H1 (cell line): ENCODE data around the gene CAPN8. TPM values are rescaled to one million over a fixed set of nuclear protein-coding genes. Genes with fewer than 3 reads are reported as not detected.
A peak's percentile ranks its signal among the peaks of the same experiment; 100 is the strongest.

ENCODE experiments used
- CTCF ChIA-PET: fragments of 300-600 bp; sonication (Branson Sonifier 250); formaldehyde crosslinking; loops from one replicate; lab custom pipeline; 2021; ENCODE audit not compliant: partially characterized antibody; lab: Charles Lee
- POLR2A ChIA-PET: fragments of 300-600 bp; sonication (Branson Sonifier 250); formaldehyde crosslinking; loops from one replicate; lab custom pipeline; 2021; ENCODE audit warnings: inconsistent platforms; ENCODE audit not compliant: partially characterized antibody; lab: Charles Lee
- DNase-seq, 2 experiments: peaks; one replicate each; pipeline versions ENCODE4 v3.0.0 to v3.0.0-alpha.2; 2010 to 2022; ENCODE audit warnings: low spot score in 2 of 2, low read depth in 1 of 2, mixed read lengths in 1 of 2
- FAIRE-seq: peaks from 2 replicates; lab custom pipeline; 2011; peaks lifted over from hg19 to GRCh38; lab: Jason Lieb, UNC
- H2AFZ ChIP-seq: 2 replicates; pipeline ENCODE4 v1.8.1; 2012; ENCODE audit warnings: low read length, inconsistent platforms
- H2AK5ac ChIP-seq: 2 replicates; pipeline ENCODE4 v1.6.1; 2013; ENCODE audit warnings: low read depth, low read length
- H2BK120ac ChIP-seq: replicated peaks from 2 replicates; pipeline ENCODE3; 2013; ENCODE audit warnings: low read depth, low read length, inconsistent platforms
- H2BK12ac ChIP-seq: 2 replicates; pipeline ENCODE4 v1.6.1; 2013; ENCODE audit warnings: low read depth, low read length
- H2BK15ac ChIP-seq: 2 replicates; pipeline ENCODE4 v1.6.1; 2013; ENCODE audit warnings: low read length
- H2BK20ac ChIP-seq: 2 replicates; pipeline ENCODE4 v1.6.1; 2013; ENCODE audit warnings: low read length
- H2BK5ac ChIP-seq: 2 replicates; pipeline ENCODE4 v1.6.1; 2013; ENCODE audit warnings: low read depth, low read length
- H3K14ac ChIP-seq: 2 replicates; pipeline ENCODE4 v1.6.1; 2013; ENCODE audit warnings: inconsistent platforms; ENCODE audit not compliant: insufficient read length
- H3K18ac ChIP-seq: 2 replicates; pipeline ENCODE4 v1.6.1; 2013; ENCODE audit warnings: low read length; ENCODE audit errors: extremely low read depth
- H3K23ac ChIP-seq: 2 replicates; pipeline ENCODE4 v1.6.1; 2013; ENCODE audit warnings: inconsistent platforms; ENCODE audit not compliant: insufficient read length
- H3K23me2 ChIP-seq: 2 replicates; pipeline ENCODE4 v1.6.1; 2013; ENCODE audit warnings: low read depth, low read length
- H3K27ac ChIP-seq: 2 replicates; pipeline ENCODE4 v1.6.1; 2011; ENCODE audit warnings: low read depth, low read length, inconsistent platforms
- H3K27me3 ChIP-seq, 4 experiments: replicated peaks in 1 of 4; 1 replicate in 1 of 4; 2 replicates in 3 of 4; pipeline versions ENCODE4 v1.6.1 to v1.8.1; 2011 to 2013; ENCODE audit warnings: low read length in 3 of 4, mild to moderate bottlenecking in 3 of 4, inconsistent platforms in 2 of 4, mixed read lengths in 2 of 4, moderate library complexity in 1 of 4; ENCODE audit not compliant: control insufficient read depth in 3 of 4, insufficient read depth in 3 of 4; ENCODE audit errors: extremely low read depth in 1 of 4
- H3K36me3 ChIP-seq, 4 experiments: 2 replicates each; pipeline versions ENCODE4 v1.6.1 to v1.8.1; 2011 to 2013; ENCODE audit warnings: mild to moderate bottlenecking in 4 of 4, low read length in 3 of 4, moderate library complexity in 2 of 4, control low read depth in 1 of 4, inconsistent platforms in 1 of 4; ENCODE audit not compliant: insufficient read depth in 4 of 4, control insufficient read depth in 2 of 4
- H3K4ac ChIP-seq: replicated peaks from 2 replicates; pipeline ENCODE3; 2013; ENCODE audit warnings: low read length, low read depth, mixed read lengths, inconsistent platforms; ENCODE audit not compliant: insufficient read length
- H3K4me1 ChIP-seq, 4 experiments: replicated peaks in 1 of 4; 1 replicate in 1 of 4; 2 replicates in 3 of 4; pipeline versions ENCODE4 v1.6.1 to v1.8.1; 2011 to 2013; ENCODE audit warnings: low read length in 3 of 4, inconsistent platforms in 2 of 4, mixed read lengths in 1 of 4; ENCODE audit not compliant: insufficient read depth in 4 of 4, control insufficient read depth in 3 of 4
- H3K4me2 ChIP-seq, 2 experiments: 2 replicates each; pipeline versions ENCODE4 v1.6.1 to v1.8.1; 2011 to 2013; ENCODE audit warnings: low read depth in 2 of 2, low read length in 2 of 2, control low read depth in 1 of 2, inconsistent platforms in 1 of 2, mild to moderate bottlenecking in 1 of 2; ENCODE audit not compliant: insufficient read depth in 1 of 2
- H3K4me3 ChIP-seq, 4 experiments: fragments of 200-600, 300-600 bp in 1 of 4; sonication (generic), shearing (Covaris generic), sonication (Bioruptor Twin) in 1 of 4; 2 replicates each; pipeline versions ENCODE4 v1.5.1 to v1.8.1; 2011 to 2016; ENCODE audit warnings: low read length in 4 of 4, low read depth in 3 of 4, control low read depth in 2 of 4, inconsistent platforms in 2 of 4, mild to moderate bottlenecking in 2 of 4, mixed read lengths in 1 of 4, moderate library complexity in 1 of 4; ENCODE audit not compliant: insufficient read depth in 2 of 4; ENCODE audit errors: extremely low read depth in 1 of 4
- H3K56ac ChIP-seq: replicated peaks from 2 replicates; pipeline ENCODE3; 2013; ENCODE audit warnings: low read depth, mild to moderate bottlenecking, mixed read lengths, low read length, inconsistent platforms; ENCODE audit not compliant: insufficient read length
- H3K79me1 ChIP-seq: 2 replicates; pipeline ENCODE4 v1.6.1; 2013; ENCODE audit warnings: low read depth, low read length, control low read depth
- H3K79me2 ChIP-seq, 2 experiments: 2 replicates each; pipeline versions ENCODE4 v1.6.1 to v1.8.1; 2012 to 2013; ENCODE audit warnings: low read length in 2 of 2, mild to moderate bottlenecking in 2 of 2, inconsistent platforms in 1 of 2; ENCODE audit not compliant: insufficient read depth in 2 of 2, control insufficient read depth in 1 of 2
- H3K9ac ChIP-seq, 4 experiments: replicated peaks in 1 of 4; 1 replicate in 1 of 4; 2 replicates in 3 of 4; pipeline versions ENCODE4 v1.6.1 to v1.8.1; 2011 to 2013; ENCODE audit warnings: low read depth in 3 of 4, low read length in 3 of 4, control low read depth in 2 of 4, mild to moderate bottlenecking in 2 of 4, moderate library complexity in 2 of 4, inconsistent platforms in 1 of 4; ENCODE audit errors: extremely low read depth in 1 of 4
- H3K9me3 ChIP-seq, 2 experiments: 2 replicates each; pipeline versions ENCODE4 v1.6.1 to v1.8.1; 2012 to 2013; ENCODE audit warnings: mild to moderate bottlenecking in 2 of 2, moderate library complexity in 2 of 2, control low read depth in 1 of 2, inconsistent platforms in 1 of 2, low read depth in 1 of 2, low read length in 1 of 2, mixed read lengths in 1 of 2; ENCODE audit not compliant: insufficient read depth in 2 of 2
- H4K20me1 ChIP-seq, 2 experiments: replicated peaks in 1 of 2; 2 replicates each; pipeline versions ENCODE3 to v1.8.1; 2011 to 2013; ENCODE audit warnings: inconsistent platforms in 2 of 2, low read length in 2 of 2, mild to moderate bottlenecking in 1 of 2; ENCODE audit not compliant: insufficient read depth in 2 of 2, control insufficient read depth in 1 of 2
- H4K5ac ChIP-seq: 2 replicates; pipeline ENCODE4 v1.6.1; 2013; ENCODE audit warnings: low read length, low read depth, mixed read lengths, inconsistent platforms; ENCODE audit not compliant: insufficient read length
- H4K8ac ChIP-seq: 2 replicates; pipeline ENCODE4 v1.8.0; 2013; ENCODE audit warnings: mild to moderate bottlenecking, moderate library complexity, low read length, inconsistent platforms; ENCODE audit not compliant: insufficient read depth; ENCODE audit errors: extremely low read depth
- H4K91ac ChIP-seq: replicated peaks from 2 replicates; pipeline ENCODE3; 2013; ENCODE audit warnings: low read length, mixed read lengths, inconsistent platforms; ENCODE audit not compliant: insufficient read length
- KDM5A ChIP-seq: fragments of 200-600 bp; IDR thresholded peaks from 2 replicates; pipeline ENCODE4 v1.7.1; 2012; ENCODE audit warnings: mild to moderate bottlenecking, low read length, inconsistent platforms, mixed read lengths
- WGBS, 2 experiments: shearing (Covaris generic) in 1 of 2; methylation state at CpG; one replicate each; pipeline versions ENCODE4 v1.1.6 to v1.1.7; 2013 to 2015; ENCODE audit warnings: low lambda C conversion rate in 2 of 2, mixed read lengths in 2 of 2, inconsistent platforms in 1 of 2, low coverage in 1 of 2, missing lambda C conversion rate in 1 of 2; ENCODE audit not compliant: insufficient replicate concordance in 2 of 2, insufficient coverage in 1 of 2, insufficient read length in 1 of 2; ENCODE audit errors: extremely low coverage in 1 of 2, missing lambda C conversion rate in 1 of 2; 5-methylcytosine and 5-hydroxymethylcytosine counted together
- polyA plus RNA-seq, 7 experiments: library from polyadenylated mRNA; depleted of rRNA in 3 of 7; stranded (reverse) in 5 of 7; unstranded in 2 of 7; fragments of >200 nt in 5 of 7; fragments of 200-250 nt in 2 of 7; gene quantifications; 1 replicate in 5 of 7; 2 replicates in 1 of 7; 4 replicates in 1 of 7; pipeline versions ENCODE4 v1.2.1 to v1.2.3, GENCODE V29; 2011 to 2013; ENCODE audit warnings: missing spikeins in 2 of 7, mixed read lengths in 2 of 7
- total RNA-seq: library from RNA; stranded (reverse); fragmentation: NEBNext Ultra II Directional; extraction: Animal tissue kit (Norgen Biotek cat#: 25700); gene quantifications from 2 replicates; pipeline ENCODE4 v1.2.1, GENCODE V29; 2021

Gene CAPN8
- total and polyA plus RNA-seq, 2 of the 8 experiments (the other 6 are each of a cell fraction or from before 2014, with no cell fraction given) = 0.20 to 0.26 TPM

GRCh38 chr1:223702735-223703667 lies 37.5 kb upstream of the CAPN8 start:
- Histone ChIP-seq H3K27ac (no peak overlapping the region), H4K91ac (no peak overlapping the region), H3K23ac (no peak overlapping the region), H3K14ac (no peak overlapping the region), H3K79me1 (no peaks in the 10 kb centered on the region), H2AK5ac (no peak overlapping the region), H4K8ac (no peak overlapping the region), H3K4me1 (peaks cover 0 to 3% (median 1%) of the 10 kb centered on the region in 4 experiments; a peak in 4 of 7 replicates), H3K56ac (no peak overlapping the region), H3K9ac (no peak overlapping the region), H3K4me2 (no peak overlapping the region), H4K20me1 (no peaks in the 10 kb centered on the region), H2BK20ac (no peak overlapping the region), H3K18ac (no peak overlapping the region), H3K79me2 (no peaks in the 10 kb centered on the region), H3K4ac (no peak overlapping the region), H2BK120ac (no peak overlapping the region), H3K27me3 (no peaks in the 10 kb centered on the region), H2AFZ (no peak overlapping the region), H2BK5ac (no peak overlapping the region), H2BK15ac (no peak overlapping the region), H2BK12ac (0 out of 2 replicates have a peak overlapping the region, but pooled peaks have one; percentile 50), H4K5ac (no peak overlapping the region), H3K9me3 (no peaks in the 10 kb centered on the region), H3K4me3 (no peak overlapping the region), H3K36me3 (no peaks in the 10 kb centered on the region), H3K23me2 (no peaks in the 10 kb centered on the region)
- CTCF ChIA-PET = interaction anchor here (1.0 to 5.8 kb wide), 2 partner anchors 16 to 47 kb away, joined by 3 to 67 read pairs; no protein-coding TSS in a partner anchor
- POLR2A ChIA-PET = no interaction called here
- no peak for TF ChIP-seq KDM5A
- WGBS, 2 experiments = 90% methylated on average over 4 of the region's 4 CpGs; no CpG with 5 or more reads in 1 of the 2 experiments
- DNase-seq (no peak), FAIRE-seq (no peak)
